ENCODE data around the gene OGFRL1.

GRCh38 chr6:71288228-71289038 lies at the start of gene OGFRL1:
- TF ChIP-seq, protein P1, sequence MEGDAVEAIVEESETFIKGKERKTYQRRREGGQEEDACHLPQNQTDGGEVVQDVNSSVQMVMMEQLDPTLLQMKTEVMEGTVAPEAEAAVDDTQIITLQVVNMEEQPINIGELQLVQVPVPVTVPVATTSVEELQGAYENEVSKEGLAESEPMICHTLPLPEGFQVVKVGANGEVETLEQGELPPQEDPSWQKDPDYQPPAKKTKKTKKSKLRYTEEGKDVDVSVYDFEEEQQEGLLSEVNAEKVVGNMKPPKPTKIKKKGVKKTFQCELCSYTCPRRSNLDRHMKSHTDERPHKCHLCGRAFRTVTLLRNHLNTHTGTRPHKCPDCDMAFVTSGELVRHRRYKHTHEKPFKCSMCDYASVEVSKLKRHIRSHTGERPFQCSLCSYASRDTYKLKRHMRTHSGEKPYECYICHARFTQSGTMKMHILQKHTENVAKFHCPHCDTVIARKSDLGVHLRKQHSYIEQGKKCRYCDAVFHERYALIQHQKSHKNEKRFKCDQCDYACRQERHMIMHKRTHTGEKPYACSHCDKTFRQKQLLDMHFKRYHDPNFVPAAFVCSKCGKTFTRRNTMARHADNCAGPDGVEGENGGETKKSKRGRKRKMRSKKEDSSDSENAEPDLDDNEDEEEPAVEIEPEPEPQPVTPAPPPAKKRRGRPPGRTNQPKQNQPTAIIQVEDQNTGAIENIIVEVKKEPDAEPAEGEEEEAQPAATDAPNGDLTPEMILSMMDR (conservative IDR thresholded peaks at IDR 0.05; ENCODE audit: low read depth, low read length): no peak
- no peak for TF ChIP-seq EZH2 (IDR thresholded peaks at IDR 0.05; ENCODE audit: borderline replicate concordance, low read depth, low read length, poor library complexity, severe bottlenecking)

All from A673 (cell line).